NCI-H2081 treated with DMSO at 0.1 percent for 48 hours (cell line): ENCODE data around the gene DMAC1.

Experiments used
- DNase-seq: peaks from one replicate; lab custom pipeline; 2025; lab: John Stamatoyannopoulos, UW

The DMAC1 gene

DNA sequence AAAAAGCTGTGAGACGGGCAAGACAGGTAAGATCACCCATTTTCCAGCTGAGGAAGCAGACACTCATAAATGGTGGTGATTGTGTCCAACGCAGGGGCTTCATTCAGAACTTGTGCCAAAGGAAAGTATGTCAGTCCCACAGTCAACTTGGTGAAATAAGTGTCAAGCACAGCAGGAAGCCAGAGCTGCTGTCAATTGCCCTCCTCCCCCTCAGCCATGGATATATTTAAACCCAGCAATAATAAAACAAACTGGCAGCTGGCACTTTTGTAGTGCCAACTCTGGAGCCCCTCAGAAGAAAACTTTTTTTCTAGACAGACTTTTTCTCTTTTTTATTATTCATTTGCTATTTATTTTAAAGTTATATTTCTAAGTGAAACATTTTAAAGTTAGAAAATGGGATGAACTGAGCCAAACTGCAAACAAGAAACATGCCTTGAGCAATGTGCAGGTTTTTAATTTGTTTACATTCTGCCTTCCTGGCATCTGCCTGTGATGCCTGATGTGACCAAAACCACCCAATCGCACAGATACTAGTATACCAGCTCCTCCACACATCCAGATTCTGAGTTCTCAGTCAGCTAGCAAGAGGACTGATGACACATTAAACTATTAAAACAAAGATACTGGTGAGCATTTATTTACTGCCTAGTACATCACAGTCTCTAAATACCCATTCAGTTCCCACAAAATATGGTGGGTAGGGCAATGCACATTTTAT, 17.0 kb downstream of the DMAC1 start:
- DNase-seq, result peak; percentile 28

DNA sequence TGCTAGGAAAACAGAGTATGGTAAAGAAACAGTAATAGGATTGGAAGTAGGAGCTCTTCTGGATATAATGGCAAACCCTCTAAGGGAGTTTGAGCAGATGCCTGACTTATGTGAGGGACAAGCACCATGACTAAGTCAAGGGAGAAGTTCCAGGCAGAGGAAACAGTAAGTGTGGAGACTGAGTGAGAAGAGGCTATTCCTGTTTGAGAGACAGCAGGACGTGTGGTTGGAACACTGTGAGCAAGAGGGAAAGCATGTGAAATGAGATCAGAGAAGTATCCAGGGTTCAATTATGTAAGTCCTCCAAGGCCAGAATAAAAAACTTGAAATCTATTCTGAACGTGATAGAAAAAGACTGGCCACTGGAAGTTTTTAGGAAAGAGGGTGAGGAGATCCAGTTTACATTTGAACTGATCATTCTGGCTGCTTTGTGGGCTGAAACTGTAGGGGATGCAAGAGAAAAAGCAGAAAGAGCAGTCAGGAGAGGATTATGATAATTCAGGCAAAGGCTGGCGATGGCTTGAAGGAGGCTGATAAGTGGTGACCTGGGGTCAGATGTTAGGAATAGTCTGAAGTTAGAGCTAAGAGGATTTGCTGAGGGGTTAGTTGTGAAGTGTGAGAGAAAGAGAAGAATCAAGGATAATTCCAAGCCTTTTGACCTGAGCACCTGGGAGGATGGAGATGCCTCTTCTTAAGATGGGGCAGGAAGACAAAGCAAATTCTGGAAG, 19.2 kb downstream of the DMAC1 start:
- DNase-seq, result no peak

DNA sequence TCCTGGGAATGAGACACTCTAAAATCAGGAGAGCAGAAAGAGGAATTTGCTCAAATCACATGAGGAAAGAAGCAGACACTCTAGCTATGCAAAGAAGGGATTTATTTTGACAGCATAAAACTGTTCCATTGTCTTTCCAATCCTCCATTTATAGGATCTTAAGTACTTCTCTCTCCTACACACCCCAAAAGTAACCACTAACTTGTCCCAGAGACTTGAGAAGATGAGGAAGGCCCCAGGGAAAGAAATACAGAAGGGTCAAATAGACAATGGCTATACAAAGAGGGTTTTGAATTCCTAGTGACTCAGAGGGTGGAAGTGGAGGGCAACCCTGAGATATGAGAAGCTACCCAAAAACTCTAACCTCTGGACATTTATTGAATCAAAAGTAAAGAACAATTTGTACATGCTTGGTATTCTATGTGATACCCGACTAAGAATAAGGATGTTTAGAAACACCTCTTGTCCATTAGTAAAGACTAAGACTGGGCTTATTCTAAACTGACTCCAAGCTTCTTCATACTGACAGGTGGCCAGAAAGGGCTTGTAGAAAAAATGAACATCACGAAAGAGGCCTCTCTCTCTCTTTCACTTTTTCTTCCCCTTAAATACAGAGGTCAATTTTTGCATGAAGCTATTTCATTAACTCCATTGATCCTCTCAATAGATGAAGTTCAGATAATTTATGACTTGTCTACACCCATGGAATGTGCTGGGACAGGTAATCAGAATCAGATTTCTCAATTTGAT, 20.6 kb downstream of the DMAC1 start:
- DNase-seq, result no peak

DNA sequence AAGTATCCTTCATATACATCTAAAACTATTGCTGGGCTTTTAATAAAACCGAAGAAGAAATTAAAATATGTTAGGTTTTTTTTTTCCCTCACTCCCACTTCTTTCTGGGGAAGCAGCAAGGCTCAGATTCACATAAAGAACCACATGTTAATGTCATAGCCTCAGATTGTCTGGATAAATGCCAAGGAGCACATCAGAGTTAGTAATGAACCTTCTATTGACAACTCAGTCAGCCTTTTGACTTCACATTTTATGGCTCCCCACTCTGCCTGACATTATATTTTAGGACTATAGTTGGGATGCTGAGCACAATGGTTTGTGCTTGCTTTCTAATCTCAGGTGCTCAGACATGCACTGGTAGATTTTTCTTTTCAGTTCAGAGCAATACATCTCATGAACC, 21.8 kb downstream of the DMAC1 start:
- peak; percentile 88 for DNase-seq

DNA sequence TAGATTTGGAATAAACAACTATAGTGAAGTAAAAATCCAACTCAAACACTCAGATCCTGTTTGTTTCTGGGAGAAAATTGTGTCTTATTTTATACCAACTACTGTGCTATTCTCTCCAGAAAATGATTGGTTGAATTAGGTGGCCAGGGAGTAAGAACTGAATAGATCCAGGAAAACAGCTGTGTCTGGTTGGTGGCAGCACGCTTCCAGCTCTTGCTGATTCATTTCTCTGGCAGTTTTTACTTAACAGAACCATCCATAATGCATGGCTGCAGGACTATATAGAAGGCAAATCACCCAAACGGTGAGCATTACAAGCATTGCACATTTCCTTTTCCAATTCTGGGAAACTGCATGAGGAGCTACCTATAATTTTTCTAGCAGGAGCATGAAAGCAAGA, 29.5 kb downstream of the DMAC1 start:
- DNase-seq, result no peak

DNA sequence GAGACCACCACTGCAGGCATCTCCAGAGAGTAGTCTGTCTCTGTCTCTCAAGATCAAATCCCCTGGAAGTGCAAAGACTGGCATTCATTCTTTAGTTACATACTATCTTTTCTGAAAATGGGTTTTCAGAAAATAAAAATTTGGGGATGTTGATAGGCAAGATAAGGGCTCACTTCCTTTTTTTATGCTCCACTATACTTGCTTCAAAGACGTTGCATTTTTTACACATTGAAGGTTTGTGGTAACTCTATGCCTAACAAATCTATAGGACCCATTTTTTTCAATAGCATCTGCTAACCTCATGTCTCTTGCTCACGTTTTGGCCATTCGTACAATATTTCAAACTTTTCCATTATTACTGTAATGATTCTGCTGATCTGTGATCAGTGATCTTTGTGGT, 37.0 kb downstream of the DMAC1 start:
- no peak for DNase-seq

DNA sequence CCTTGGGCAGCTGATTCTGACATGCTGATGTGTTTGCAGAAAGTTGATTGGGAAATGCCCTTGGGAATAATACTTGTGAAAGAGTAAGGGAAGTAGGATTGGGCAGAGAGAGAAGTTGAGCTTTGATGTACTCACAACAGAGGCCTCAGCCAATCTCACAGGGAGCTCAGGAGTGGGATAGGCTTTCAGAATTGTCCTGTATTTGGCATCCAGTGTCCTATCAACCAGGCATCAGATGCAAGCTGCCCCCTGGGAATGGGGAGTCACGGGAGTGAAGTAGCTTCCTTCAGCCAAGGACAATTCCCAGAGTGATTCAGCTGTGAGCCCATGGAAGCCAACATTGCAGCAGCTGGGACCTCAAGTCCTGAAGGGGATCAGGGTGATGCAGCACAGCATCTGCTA, 39.6 kb downstream of the DMAC1 start:
- DNase-seq, result no peak

DNA sequence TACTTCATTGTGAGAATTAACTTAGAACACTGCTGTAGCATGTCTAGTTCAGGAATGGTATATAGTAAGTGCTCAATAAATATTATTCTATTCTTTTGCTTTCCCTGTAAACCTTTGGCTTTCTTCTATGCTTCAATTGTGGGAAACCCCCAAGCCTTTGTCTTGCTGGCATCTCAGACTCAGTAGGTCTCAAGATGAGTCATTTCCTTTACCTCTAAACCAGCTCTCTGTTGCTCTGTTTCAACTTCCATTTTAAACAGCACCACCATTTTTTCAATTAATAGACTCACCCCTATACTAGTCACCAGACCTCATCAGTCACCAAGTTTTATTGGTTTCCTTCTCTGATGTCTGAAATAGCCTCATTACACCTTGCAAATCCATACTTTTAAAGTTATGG, 43.5 kb downstream of the DMAC1 start:
- no peak for DNase-seq

DNA sequence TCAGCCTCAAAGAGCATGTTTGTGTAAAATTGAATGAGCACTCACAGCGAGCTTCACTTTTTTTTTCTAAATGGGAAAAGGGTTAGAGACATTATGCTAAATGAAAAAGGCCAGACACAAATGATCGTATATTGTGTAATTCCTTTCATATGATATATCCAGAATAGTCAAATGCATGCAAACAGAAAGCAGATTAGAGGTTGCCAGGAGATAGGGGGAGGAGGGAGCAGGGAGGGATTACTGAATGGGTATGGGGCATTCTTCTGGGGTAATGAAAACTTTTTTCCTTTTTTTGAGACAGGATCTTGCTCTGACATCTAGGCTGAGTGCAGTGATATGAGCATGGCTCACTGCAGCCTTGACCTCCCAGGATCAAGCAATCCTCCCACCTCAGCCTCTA, 47.1 kb downstream of the DMAC1 start:
- DNase-seq, result no peak
